Activated naive CD4-positive, alpha-beta T cell treated with anti-CD3 and anti-CD28 coated beads, Interleukin-2, amount 50 U/mL, for 72 hours (primary cell): ENCODE results near the gene REEP3. TPM values are rescaled to one million over a fixed set of nuclear protein-coding genes. Genes with fewer than 3 reads are reported as not detected.
"Not testable (repeated sequence)": the region's sequence is repeated elsewhere in the genome, so short reads cannot be mapped to it uniquely, and the experiment has no call there.

Source experiments
- ATAC-seq, 2 donors: fragments of 150-1000 bp; cut with Tn5 transposase; 2 replicates each; pipeline ENCODE4 v1.10.0; 2021; ENCODE audit warnings: mild to moderate bottlenecking in 2 of 2, moderate library complexity in 2 of 2
- DNase-seq, 2 donors: peaks; one replicate each; pipeline ENCODE4 v3.0.0; 2021 to 2022; ENCODE audit warnings: low spot score in 2 of 2
- H3K27ac Mint-ChIP-seq, 2 donors: one replicate each; pipeline ENCODE4 v1.8.0; 2022; ENCODE audit warnings: mild to moderate bottlenecking in 2 of 2, mixed read lengths in 2 of 2
- H3K36me3 Mint-ChIP-seq, 2 donors: one replicate each; pipeline ENCODE4 v1.8.0; 2022; ENCODE audit warnings: mixed read lengths in 2 of 2
- H3K9me3 Mint-ChIP-seq, 2 donors: one replicate each; pipeline ENCODE4 v1.8.0; 2022; ENCODE audit warnings: mixed read lengths in 2 of 2
- total RNA-seq, 2 donors: library from RNA; stranded (reverse); gene quantifications; one replicate each; pipeline ENCODE4 v1.2.3, GENCODE V29; 2022

REEP3 gene
- total RNA-seq, 2 donors from 2014 or later = 6.9 to 15.6 TPM

DNA sequence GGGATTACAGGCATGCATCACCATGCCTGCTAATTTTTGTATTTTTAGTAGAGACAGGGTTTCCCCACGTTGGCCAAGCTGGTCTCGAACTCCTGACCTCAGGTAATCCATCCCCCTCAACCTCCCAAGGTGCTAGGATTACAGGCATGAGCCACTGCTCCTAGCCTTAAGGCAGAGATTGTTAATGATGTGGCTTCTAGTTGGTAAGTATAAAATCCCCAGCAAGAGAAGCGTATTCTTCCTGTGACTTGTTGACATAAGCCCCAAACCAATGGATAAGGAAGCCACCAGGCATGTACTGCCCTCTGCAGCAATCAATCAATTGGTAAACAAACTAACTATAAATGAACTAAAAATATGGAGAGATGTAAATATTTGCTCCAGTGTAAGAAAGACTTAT is 41.2 kb downstream of the REEP3 start:
- Mint-ChIP-seq H3K9me3 (no peaks in the 10 kb centered on the region), H3K36me3 (no peaks in the 10 kb centered on the region), H3K27ac (no peak overlapping the region)
- DNase-seq (no peak), ATAC-seq (no peak)

DNA sequence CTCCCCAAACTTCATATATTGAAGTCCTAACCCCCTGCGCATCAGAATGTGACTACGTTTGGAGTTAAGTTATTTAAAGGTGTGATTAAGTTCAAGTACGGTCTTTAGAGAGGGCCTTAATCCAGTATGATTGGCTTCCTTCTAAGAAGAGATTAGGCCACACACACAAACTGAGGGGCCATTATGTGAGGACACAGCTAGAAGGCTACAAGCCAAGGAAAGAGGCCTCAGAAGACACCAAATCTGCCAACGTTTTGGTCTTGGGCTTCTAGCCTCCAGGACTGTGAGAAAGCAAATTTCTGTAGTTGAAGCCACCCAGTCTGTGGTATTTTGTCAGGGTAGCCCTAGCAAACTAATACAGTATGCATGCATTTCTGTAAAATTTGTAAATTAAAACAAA is 41.7 kb downstream of the REEP3 start:
- ATAC-seq (no peak), DNase-seq (no peak)
- no peak overlapping the region for H3K27ac Mint-ChIP-seq
- H3K9me3 Mint-ChIP-seq = no peaks in the 10 kb centered on the region
- no peaks in the 10 kb centered on the region for H3K36me3 Mint-ChIP-seq

DNA sequence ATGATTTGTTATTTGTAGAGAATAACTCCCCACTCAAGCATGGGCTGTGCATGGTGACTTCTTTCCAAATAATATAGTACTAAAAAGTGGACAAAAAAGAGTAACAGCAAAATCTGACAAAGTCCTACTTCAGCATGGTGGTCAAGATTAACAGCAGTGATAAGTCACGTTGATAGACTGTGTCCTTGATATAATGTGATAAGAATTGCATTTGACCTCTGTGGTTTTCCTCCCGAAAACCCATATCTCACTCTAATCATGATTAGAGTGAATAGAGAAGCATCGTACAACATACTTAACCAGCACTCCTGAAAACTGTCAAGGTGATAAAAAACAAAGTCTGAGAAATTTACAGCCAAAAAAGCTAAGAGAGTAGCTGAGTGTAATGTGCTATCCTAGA is 42.4 kb downstream of the REEP3 start:
- Mint-ChIP-seq H3K36me3 (no peaks in the 10 kb centered on the region), H3K27ac (no peak overlapping the region), H3K9me3 (no peaks in the 10 kb centered on the region)
- no peak for DNase-seq
- no peak for ATAC-seq

- not testable (repeated sequence) for H3K36me3 Mint-ChIP-seq
Measured at GRCh38 chr10:63564731-63565130, 43.5 kb downstream of the REEP3 start.

DNA sequence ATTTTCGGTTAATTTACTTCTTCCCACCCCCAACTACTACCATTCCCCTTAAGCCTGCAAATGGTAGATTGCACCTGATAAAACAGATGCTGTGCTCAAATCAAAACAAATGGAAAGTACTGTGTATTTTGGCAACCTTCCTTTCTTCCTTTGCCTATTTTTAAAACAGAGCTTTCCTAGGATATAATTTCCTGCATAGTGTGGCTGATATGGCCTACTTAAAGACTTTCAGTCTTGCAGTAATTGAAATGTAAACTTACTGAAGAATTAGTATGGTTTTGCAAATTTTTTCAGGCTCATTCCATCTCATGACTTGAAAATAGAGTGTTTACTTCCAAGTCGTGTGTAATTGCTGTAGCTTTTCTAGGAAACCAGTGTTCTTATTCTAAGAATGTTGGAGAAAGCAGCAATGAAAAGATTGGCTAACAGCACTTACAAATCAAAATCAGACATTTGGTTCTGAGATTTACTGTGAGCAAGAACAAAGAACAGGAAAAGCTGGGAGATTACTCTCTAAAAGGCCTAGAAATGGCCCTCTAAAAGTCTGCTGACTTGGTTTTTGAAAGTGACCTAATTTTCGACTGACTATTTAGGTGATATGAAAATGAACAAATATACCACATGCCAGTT is 52.0 kb downstream of the REEP3 start:
- ATAC-seq (peak in 1 of 2 donors; percentile 93), DNase-seq (no peak)
- peak overlapping the region; percentile 65 to 71 for H3K27ac Mint-ChIP-seq
- no peaks in the 10 kb centered on the region for H3K9me3 Mint-ChIP-seq
- peaks cover 12 to 20% of the 10 kb centered on the region in 2 donors for H3K36me3 Mint-ChIP-seq

More at GRCh38 chr10:63564731-63565130, 43.5 kb downstream of the REEP3 start:
- DNase-seq, H3K9me3 Mint-ChIP-seq, ATAC-seq, H3K27ac Mint-ChIP-seq: not testable (repeated sequence)

GRCh38 chr10:63574011-63574410 is 52.8 kb downstream of the REEP3 start:
- peaks cover 12 to 20% of the 10 kb centered on the region in 2 donors for H3K36me3 Mint-ChIP-seq
- H3K9me3 Mint-ChIP-seq = no peaks in the 10 kb centered on the region
- DNase-seq = no peak
- H3K27ac Mint-ChIP-seq = no peak overlapping the region
- no peak for ATAC-seq

DNA sequence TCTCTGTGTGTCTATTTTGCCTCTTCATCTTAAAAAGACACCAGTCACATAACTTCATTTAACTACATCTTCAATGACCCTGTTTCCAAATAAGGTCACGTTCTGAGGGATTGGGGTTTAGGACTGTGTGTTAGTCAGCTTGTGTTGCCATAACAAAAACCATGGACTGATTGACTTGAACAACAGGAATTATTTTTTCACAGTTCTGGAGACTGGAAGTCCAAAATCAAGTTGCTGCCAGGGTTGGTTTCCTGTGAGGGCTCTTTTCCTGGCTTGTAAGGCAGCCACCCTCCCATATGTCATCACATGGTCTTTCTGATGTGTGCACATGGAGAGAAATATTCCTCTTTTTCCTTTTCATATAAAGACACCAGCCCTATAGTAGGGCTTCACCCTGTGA is 55.3 kb downstream of the REEP3 start:
- ATAC-seq (no peak), DNase-seq (no peak)
- Mint-ChIP-seq H3K36me3 (peaks cover 12 to 20% of the 10 kb centered on the region in 2 donors), H3K27ac (peak overlapping the region in 1 of 2 donors; percentile 32), H3K9me3 (no peaks in the 10 kb centered on the region)

- Mint-ChIP-seq H3K36me3 (peaks cover 12 to 20% of the 10 kb centered on the region in 2 donors), H3K27ac (no peak overlapping the region), H3K9me3 (no peaks in the 10 kb centered on the region)
- DNase-seq (no peak), ATAC-seq (no peak)
Measured at GRCh38 chr10:63578501-63578900, 57.3 kb downstream of the REEP3 start.

GRCh38 chr10:63579371-63580014 is 58.3 kb downstream of the REEP3 start:
- Mint-ChIP-seq H3K36me3 (peaks cover 12 to 20% of the 10 kb centered on the region in 2 donors), H3K9me3 (no peaks in the 10 kb centered on the region)

DNA sequence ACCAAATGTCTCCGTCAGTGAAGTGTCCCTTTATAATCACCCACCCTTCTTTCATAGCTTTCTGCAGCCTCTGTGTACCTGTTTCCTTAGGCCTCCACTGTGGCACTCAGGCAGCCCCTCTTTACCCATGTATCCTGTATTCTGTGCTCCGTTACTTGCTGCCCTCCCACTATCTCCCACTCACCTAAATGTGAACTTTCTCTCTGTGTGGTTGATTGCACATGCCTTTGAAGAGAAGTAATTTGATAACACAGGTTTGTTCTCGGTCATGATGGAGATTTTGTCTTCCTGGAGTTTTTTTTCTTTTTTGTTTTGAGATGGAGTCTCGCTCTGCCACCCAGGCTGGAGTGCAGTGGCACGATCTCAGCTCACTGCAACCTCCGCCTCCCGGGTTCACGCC is 61.5 kb downstream of the REEP3 start:
- H3K9me3 Mint-ChIP-seq = no peaks in the 10 kb centered on the region
- no peak overlapping the region for H3K27ac Mint-ChIP-seq
- ATAC-seq = no peak
- DNase-seq = no peak
- peaks cover 0 to 3% of the 10 kb centered on the region in 2 donors for H3K36me3 Mint-ChIP-seq

More at GRCh38 chr10:63579371-63580014, 58.3 kb downstream of the REEP3 start:
- no peak overlapping the region for H3K27ac Mint-ChIP-seq
- no peak for ATAC-seq
- DNase-seq = no peak

DNA sequence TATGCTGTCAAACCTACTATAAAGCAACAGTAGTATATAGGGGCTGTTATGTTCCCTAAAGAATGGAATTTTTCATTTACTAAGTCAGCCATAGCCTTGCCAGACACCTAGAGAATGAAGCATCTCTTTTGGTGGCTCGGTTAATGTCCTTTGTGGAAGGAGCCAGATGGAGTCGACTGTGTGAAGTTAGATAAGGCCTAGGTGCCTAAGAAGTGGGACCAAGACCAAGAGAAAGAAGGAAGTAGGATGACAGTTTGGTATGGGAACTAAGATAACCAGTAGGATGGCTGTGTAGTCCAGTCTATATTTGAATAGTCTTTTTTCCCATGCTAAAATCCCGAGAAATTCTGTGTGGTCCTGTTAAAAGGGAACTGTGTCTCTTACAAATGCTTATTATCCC is 62.2 kb downstream of the REEP3 start:
- DNase-seq (no peak), ATAC-seq (no peak)

DNA sequence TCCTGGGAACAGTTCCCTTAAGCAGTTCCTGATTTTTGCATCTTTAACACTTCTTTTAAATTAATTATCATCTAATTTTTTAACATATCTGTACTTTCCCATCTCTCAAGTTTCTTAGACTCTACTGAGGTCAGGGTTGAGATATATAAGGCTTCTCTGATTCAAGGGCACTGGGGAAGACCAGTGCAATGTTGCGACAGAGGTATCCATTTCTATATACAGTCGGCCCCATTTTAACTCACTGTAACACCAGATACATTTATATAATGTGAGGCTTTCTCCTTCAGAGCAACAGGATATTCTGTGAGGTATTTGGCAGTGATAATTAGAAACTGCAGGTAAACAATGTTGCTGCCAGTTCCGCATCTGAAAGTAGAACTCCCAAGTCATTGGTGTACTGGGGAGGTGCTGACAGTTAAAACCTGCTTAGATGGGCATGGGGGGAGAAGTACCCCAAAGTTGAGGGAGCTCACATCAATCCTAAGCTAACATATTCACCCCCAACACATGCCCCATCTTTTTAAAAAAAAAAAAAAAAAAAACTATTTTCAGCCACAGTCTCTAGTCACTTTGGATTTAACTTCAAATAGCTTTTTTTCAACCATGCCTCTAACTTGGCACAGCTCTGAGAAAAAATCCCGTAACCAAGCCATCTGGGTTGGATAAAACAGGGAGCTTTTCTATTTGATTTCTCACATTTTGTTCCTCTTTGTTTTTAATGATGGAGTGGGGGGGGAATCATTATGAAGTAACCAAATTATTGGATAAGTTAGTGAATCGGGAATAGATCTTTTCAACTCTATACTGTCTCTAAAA is 62.9 kb downstream of the REEP3 start:
- Mint-ChIP-seq H3K9me3 (no peaks in the 10 kb centered on the region), H3K36me3 (no peaks in the 10 kb centered on the region), H3K27ac (no peak overlapping the region)
- DNase-seq (no peak), ATAC-seq (no peak)

More for the DNA sequence above, 62.2 kb downstream of the REEP3 start:
- Mint-ChIP-seq H3K36me3 (no peaks in the 10 kb centered on the region), H3K9me3 (no peaks in the 10 kb centered on the region), H3K27ac (no peak overlapping the region)

DNA sequence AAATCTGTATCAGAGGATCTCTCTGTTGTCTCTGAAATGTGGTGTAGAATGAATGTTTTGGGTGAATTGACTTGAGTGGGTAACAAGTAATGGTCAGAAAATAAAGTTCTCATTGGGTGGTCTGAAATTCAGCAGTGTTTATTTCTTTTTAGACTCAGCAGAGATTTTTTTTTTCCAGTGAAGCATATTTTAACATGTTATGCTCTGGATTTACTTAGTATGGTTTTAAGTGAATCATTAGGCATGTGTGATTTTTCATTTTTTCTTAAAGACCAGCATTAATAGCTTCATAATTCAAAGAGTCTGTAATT is 63.5 kb downstream of the REEP3 start:
- H3K27ac Mint-ChIP-seq = no peak overlapping the region
- H3K36me3 Mint-ChIP-seq = no peaks in the 10 kb centered on the region
- ATAC-seq = no peak
- no peak for DNase-seq
- H3K9me3 Mint-ChIP-seq = no peaks in the 10 kb centered on the region

DNA sequence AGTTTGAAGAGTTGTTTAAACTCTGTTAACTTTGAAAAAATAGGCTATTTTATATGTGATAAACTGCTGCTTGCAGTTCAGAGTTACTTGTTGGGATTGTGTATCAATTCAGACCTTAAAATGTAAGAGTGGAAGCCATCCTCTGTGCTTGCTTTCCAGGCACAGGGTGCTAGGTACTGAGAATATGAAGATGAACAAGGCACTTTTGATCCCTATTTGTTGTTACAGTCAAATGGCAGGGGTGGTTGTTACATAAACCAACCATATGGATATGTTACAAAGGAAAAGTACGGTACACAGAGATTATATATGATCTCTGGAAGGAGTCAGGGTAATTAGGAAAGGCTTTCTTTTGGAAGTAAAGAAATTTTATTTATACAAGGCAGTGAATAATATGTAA is 63.8 kb downstream of the REEP3 start:
- no peak for ATAC-seq
- Mint-ChIP-seq H3K27ac (no peak overlapping the region), H3K36me3 (no peaks in the 10 kb centered on the region), H3K9me3 (no peaks in the 10 kb centered on the region)
- DNase-seq = no peak

DNA sequence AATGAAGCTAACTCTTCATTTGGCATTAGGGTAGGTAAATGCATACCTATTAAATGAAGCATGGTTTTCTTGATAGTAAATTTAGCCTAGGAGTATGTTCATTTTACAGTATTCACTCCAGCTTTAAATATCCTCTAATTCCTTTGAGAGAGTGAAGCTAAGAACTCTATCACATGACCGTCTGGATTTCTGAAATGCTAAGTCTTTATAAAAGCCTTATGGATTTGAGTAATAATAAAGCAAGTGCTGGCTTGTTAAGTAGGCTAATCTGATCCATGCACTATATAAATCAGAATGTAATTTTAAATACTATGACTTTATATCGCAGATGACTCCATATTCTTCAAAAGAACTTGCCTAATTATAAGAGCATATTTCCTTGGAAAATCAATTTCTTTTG is 64.8 kb downstream of the REEP3 start:
- no peaks in the 10 kb centered on the region for H3K9me3 Mint-ChIP-seq
- H3K36me3 Mint-ChIP-seq = no peaks in the 10 kb centered on the region
- DNase-seq = no peak

GRCh38 chr10:63587191-63587590 is 66.0 kb downstream of the REEP3 start:
- Mint-ChIP-seq H3K27ac (no peak overlapping the region), H3K9me3 (no peaks in the 10 kb centered on the region), H3K36me3 (no peaks in the 10 kb centered on the region)
- DNase-seq (no peak), ATAC-seq (no peak)

More for the DNA sequence above, 64.8 kb downstream of the REEP3 start:
- H3K27ac Mint-ChIP-seq = no peak overlapping the region
- no peak for ATAC-seq

DNA sequence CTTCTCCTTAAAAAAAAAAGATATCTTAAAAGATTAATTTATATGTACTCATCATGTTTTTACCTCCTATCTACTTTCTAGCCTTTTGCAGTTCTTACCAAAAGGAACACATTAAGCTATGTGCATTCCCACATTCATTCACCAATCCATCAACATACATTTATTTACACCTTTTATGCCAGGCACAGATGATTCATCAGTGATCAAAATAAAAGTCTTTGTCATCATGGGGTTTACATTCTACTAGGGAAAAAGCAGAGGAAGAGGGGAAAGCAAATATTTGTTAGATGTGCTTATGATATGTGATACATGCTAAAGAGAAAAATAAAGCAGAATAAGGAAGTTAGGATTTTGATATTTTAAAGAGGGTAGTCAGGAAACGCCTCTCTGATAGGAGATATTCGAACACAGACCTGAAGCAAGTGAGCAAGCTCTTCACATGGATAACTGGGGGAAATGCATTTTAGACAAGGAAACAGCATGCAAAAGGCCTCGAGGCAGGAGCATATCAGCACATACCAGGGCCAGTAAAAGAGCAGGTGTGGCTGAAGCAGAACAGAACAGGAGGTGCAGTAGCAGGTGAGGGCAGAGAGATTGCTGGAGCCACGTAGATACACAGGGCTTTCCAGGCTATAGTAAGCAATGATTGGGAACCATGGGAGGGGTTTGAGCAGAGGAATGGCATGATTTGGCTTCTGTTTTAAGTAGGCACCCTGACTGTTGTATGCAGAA is 67.4 kb downstream of the REEP3 start:
- DNase-seq = no peak
- Mint-ChIP-seq H3K9me3 (no peaks in the 10 kb centered on the region), H3K36me3 (no peaks in the 10 kb centered on the region), H3K27ac (no peak overlapping the region)
- ATAC-seq = no peak
